Islet precursor cell (in vitro differentiated cells): ENCODE measurements around the gene CHRNA9.
"Not testable (repeated sequence)": the region's sequence is repeated elsewhere in the genome, so short reads cannot be mapped to it uniquely, and the experiment has no call there.

Source experiments
- DNase-seq: peaks from one replicate; pipeline ENCODE4 v3.0.0-alpha.2; 2018

CHRNA9 gene

GRCh38 chr4:40334591-40335524 lies at the start of gene CHRNA9:
CHRNA9 (plus strand) TSS chr4:40335333; CDS start chr4:40335468, 135 bp downstream.
- no peak for DNase-seq

- DNase-seq, result peak; percentile 68
Measured at GRCh38 chr4:40285692-40286091, 49.4 kb upstream of the CHRNA9 start.

GRCh38 chr4:40288566-40288965 lies 46.6 kb upstream of the CHRNA9 start:
- no peak for DNase-seq

DNA sequence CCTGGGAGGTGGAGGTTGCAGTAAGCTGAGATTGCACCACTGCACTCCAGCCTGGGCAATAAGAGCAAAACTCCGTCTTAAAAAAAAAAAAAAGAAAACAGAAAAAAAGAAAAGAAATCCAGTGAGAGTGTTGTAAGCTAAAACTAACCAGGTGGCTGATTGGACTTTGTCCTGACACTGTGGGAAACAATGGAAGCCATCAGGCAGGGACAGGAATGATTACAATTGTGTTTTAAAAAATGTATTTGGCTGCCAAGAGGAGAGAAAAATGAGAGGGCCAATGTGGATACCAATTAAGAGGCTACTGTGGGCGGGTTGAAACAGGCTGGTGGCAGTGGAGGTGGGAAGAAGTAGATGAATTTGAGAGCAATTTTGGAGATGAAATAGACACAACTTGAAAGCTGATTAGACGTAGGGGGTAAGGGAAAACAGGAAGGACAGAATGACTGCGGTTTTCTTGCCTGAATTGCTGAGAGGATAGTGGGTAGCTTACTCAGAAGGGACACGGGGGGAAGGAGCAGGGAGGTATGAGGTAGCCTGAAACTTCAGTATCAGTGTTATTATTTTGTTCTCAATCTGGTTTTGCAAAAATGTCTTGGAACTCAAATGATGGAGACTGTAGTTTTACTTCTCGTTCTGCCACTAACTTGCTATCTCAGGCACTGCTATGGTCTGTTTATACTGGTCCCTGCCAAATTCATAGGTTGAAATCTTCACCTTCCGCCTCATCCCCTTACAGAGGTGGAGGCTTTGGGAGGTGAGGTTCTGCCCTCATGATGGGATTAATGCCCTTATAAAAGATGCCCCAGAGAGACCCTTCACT lies 45.6 kb upstream of the CHRNA9 start:
- no peak for DNase-seq

GRCh38 chr4:40290611-40291186 lies 44.4 kb upstream of the CHRNA9 start:
- peak; percentile 78 for DNase-seq

DNA sequence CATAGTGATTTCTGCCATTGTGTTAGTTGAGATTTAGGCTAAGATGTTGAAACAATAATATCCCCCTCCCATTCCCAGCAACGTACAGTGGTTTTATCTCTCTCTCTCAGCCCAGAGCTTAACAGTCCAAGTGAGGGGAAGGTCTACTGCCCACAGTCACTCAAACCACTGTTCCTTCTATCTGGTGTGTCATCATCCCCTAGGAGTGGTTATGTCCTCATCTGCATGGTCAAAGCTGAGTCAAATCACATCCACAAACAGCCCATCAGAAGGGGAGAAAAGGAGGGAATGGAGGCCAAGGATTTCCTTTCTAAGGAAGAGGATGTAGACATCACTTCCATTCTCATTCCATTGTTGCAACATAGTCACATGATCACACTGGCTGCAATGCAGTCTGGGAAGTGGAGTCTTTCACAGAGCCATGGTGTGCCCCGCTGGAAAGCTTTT lies 42.8 kb upstream of the CHRNA9 start:
- no peak for DNase-seq

- DNase-seq, result no peak
Measured at GRCh38 chr4:40294339-40294738, 40.8 kb upstream of the CHRNA9 start.

DNA sequence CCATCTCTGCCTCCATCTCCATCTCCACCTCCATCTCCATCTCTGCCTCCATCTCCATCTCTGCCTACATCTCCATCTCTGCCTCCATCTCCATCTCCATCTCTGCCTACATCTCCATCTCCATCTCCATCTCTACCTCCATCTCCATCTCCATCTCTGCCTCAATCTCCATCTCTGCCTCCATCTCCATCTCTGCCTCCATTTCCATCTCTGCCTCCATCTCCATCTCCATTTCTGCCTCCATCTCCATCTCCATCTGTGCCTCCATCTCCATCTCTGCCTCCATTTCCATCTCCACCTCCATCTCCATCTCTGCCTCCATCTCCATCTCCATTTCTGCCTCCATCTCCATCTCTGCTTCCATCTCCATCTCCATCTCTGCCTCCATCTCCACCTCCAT lies 40.1 kb upstream of the CHRNA9 start:
- DNase-seq, result not testable (repeated sequence)

DNA sequence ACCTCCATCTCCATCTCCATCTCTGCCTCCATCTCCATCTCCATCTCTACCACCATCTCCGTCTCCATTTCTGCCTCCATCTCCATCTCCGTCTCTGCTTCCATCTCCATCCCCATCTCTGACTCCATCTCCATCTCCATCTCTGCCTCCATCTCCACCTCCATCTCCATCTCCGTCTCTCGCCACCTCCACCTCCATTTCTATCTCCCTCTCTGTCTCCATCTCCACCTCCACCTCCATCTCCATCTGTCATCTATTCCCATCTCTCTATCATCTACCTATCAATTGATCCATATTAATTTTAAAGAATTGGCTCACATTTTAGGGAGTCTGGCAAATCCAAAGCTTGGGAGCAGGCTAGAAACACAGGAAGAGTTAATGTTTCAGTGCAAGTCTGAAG lies 39.6 kb upstream of the CHRNA9 start:
- DNase-seq, result no peak

- no peak for DNase-seq
Measured at GRCh38 chr4:40299126-40299525, 36.0 kb upstream of the CHRNA9 start.

DNA sequence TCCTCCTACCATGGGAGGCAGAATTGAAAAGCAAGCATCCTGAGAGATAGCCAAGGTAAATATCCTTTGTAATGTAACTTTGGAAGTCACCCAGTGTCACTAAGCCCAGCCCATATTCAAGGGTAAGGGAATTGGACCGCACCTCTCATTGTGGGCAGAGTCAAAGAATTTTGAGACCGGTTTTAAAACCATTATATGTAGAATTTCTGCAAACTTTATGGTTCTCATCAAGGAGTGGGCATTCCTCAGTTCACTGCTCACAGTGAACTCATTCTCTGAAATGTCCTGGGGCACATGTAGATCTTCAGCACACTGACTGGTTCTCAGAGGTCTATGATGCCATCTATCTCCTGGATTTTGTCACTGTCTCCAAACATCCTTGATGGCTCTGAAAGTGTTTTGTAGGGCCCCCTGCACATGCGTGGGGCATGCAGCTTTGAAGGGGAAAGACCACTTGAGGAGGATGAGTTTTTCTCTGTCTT lies 35.3 kb upstream of the CHRNA9 start:
- DNase-seq, result no peak

- no peak for DNase-seq
Measured at GRCh38 chr4:40300371-40301162, 34.6 kb upstream of the CHRNA9 start.

DNA sequence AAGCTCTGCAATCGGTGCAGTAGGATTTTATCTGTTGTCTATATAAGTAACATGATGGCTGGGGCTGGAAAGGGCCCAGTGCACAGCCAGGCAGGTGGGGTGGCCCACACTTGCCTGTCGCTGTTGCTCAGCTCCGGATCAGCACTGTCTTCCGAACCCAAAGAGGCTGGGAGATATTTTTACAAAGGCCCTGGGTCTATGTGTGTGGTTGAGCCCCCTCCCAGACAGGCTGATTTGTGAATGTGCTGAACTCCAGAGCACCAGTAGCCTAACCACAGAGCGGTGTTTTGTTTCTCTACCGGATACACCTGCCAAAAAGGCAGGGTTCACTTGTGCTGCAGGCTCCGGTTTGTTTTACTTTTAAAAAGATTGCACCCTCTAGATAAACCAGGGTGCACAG lies 33.5 kb upstream of the CHRNA9 start:
- DNase-seq, result no peak

DNA sequence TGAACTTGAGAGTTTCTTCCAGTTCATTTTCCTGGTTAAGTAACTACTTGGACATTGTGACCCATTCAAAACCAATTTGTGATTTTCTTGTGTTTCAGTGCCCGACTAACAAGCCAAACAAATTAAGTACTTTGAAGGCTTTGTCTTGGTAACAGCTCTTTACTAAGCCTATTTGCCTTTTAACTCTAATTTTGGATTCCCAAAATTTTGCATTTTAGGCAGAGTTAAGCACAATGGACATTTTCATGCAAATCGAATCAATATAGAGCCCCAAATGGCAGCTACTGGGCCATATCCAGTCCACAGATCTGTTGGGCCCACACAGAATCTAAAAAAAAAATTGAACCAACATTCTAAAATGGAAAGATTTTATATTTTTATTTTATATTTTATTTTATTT lies 31.4 kb upstream of the CHRNA9 start:
- DNase-seq, result no peak

DNA sequence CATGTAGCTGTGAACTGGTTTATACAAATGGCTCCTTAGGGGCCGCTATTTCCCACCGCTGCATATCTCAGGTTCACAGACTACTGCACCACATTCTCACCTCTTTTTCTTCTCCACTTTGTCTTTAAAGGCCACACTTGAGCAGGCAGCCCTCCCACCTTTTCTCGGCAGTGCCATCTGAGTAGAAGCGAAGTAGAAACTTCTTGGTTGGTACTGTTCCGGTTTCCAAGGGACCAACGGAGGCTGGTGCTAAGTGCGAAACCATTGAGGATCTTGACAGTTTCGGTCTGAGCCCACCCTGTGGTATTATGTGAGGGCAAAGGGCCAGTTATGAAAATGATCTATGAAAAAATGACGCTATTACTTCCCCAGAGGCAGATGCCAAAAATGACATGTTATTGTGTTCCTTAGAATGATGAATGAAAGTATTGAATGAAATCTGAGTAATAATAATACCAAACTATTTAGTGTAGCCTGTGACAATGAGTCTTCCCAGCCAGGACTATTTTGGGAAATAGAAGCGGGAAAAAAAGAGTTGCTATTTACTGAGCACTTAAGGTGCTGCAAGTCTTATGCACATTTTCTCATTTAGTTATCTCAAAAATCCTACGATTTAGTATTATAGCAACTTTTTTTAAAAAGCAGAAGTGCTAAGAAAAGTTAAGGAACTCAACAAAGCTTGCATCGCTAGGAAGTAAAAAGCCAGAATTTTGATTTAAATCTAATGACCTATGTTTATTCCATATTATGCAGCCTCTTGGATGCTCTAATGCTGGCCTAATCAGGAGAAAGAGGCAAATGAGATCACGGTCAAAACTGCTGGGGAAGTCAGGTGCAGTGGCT lies 29.6 kb upstream of the CHRNA9 start:
- DNase-seq, result no peak

DNA sequence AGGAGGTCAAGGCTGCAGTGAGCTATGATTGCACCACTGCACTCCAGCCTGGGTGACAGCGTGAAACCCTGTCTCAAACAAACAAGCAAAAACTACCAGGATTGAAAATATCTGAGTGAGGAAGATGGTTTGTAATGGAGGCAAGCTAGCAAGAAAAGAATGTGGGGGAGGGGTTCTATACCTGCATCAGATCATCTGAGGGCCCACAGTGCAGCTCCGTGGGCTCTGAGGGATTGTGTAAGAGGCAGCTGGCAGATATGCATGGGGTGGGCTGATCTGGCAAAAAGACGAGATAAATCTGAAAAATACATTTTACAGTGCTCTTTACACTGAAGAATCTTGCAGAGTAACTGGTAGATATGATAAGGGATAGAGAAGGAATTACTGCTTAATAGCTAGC lies 28.9 kb upstream of the CHRNA9 start:
- no peak for DNase-seq

- no peak for DNase-seq
Measured at GRCh38 chr4:40306976-40307375, 28.2 kb upstream of the CHRNA9 start.

- no peak for DNase-seq
Measured at GRCh38 chr4:40307627-40308497, 27.3 kb upstream of the CHRNA9 start.

DNA sequence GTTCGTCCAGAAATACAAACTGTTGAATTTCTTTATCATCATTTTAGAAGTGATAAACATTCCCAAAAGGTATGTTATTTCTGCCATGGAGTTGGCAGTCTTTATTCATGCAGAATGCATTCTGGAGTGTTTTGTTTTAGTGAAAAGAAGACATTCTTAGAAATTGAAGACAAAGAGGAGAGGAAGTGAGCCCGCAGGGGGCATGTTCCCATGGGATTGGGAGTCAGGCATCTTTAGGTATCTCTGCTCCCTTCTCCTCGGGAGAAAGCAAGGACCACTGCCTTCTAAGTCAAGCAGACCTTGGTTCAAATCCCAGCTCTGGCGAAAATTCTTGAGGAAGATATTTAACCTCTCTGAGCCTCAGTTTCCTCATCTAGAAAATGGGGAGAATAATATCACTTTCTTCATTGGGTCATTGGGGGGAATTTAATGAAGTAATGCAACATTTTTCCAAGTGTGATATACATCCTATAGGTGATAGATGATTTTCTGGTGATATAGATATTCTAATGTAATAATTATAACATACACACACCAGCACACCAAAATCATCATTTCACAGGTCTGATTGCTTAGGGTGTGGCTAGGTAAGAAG lies 26.5 kb upstream of the CHRNA9 start:
- DNase-seq, result no peak

GRCh38 chr4:40309250-40309774 lies 25.8 kb upstream of the CHRNA9 start:
- peak; percentile 95 for DNase-seq
